SIG-M5 treated with dmso at 0.1 percent for 504 hours (cell line): ENCODE measurements around the gene CISD3.

Experiments
- DNase-seq: peaks from one replicate; lab custom pipeline; 2025; ENCODE audit not compliant: unreplicated experiment; lab: John Stamatoyannopoulos, UW

CISD3 gene

GRCh38 chr17:38742411-38743308, 12.5 kb downstream of the CISD3 start:
- DNase-seq = no peak

DNA sequence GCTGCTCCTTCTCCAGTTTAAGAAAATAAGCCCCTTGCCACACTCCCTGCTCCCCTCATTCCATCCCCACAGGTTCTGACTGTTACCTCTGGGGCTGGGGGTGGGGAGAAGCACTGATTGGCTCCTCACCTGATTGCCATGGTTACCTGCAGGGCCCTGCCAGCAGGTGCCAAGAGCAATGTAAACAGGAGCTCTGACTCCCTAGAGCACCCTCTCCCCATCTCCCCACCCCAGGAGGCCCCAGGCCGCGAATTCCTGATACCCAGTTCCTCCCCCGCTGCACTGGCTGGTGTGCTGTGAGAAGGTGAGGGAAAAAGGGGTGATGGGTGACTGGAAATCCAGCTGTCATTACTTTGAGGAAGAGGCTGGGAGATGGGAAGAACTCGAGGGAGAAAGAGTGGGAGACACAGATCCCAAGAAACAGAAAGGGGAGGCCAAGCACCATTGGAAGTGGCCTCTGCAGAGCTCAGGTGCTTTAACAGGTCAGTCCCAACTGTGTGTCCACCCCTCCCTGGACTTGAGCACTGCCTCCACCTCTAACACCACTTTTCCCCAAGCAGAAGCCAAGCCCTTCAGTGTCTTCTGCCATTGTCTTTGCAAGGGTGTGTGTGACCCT, 13.5 kb downstream of the CISD3 start:
- DNase-seq = no peak

- no peak for DNase-seq
Observed at GRCh38 chr17:38745545-38745944, 15.4 kb downstream of the CISD3 start.

DNA sequence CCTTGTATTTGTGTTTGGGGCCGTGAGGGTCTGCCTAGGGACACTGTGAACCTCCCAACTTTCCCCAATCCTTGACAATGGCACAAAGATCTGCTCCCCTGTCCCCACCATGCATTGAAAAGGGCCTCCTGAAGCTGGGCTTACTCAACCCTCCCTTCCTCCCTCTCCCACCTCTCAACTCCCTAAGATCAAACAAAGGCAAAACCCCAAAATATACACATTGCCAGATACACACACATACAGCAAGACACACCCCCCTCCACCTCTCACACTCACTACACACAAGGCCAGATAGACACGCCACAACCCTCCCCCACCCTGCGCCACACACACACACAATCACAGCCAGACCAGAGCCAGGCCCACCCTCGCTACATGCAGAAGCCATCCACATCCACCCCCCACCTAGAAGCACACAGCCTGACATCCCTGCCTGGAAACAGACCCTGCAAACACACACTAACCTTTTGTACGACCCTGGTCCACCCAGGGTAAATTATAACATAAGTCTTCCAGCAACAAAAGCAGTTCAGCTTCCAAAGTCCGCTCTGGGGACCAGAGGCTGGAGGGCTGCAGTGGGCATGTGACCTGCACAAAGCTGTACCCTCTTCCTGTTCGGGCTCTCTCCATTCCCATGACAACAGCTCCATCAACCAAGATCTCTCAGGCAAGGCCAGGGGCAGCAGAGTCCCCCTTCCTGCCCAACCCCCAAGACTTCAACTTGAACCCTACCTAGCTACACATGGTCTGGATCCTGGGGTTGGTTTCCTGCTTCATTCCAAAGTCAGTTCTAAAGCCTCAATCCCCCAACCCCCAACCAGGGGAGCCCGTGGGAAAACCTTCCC, 16.1 kb downstream of the CISD3 start:
- no peak for DNase-seq

DNA sequence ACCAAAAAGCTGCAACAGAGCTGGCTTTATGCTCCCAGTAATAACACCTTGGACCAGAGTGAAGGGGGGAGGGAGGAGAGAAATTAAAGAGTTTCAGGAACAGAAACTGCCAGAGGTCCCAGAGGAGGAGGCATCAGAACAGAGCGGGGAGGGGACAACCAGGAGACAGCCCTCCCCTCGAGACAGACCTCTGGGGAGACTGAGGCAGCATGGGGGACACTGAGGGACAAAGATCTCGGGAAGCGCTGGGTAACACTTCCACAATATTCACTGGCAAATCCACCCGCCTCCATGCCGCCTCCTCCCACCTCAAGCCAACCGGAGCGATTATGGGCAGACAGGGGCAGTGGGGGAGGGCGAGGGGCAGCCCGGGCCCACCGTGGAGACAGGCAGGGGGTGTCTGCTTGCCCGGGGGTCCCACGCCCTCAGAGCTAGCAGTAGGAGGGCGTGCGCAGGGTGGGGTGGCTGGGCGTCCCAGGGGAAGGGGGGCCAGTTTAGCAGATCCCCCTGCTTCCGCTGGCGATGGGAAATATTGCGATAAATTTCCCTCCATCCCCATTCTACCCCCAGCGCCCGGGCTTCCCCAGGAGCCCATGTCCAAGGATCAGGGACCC, 16.8 kb downstream of the CISD3 start:
- DNase-seq = peak; percentile 33

DNA sequence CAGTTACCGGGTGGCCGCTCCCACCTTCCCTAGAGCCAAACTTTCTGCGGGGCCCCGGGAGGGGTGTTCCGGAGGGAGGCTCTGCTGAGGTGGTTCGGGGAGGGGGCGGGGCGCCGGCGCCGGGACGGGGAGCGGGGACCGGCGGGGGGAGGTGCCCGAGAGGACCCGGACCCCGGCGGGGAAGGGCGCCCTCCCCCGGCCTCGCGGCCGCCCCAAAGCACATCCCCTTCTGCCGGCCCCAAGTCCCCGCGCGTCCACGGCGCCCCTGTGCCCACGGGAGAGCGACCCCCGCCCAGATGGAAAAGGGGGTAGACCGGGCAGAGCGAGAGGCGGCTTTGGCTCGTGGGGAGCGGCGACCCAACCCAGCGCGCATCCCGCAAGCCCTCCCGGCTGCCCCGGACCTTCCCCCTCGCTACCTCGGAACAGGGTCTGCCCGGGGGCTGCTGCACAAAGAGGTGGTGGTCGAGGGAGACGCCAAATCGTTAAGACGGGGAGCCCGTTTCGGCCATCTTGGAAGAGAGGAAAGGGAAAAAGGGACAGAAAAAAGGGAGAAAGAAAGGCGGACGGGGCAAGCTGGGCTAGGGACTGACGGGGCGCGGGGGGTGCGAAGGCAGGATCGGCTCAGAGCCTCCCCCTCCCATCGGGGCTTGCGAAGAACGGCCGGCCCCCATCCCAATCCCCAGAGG, 17.5 kb downstream of the CISD3 start:
- no peak for DNase-seq

DNA sequence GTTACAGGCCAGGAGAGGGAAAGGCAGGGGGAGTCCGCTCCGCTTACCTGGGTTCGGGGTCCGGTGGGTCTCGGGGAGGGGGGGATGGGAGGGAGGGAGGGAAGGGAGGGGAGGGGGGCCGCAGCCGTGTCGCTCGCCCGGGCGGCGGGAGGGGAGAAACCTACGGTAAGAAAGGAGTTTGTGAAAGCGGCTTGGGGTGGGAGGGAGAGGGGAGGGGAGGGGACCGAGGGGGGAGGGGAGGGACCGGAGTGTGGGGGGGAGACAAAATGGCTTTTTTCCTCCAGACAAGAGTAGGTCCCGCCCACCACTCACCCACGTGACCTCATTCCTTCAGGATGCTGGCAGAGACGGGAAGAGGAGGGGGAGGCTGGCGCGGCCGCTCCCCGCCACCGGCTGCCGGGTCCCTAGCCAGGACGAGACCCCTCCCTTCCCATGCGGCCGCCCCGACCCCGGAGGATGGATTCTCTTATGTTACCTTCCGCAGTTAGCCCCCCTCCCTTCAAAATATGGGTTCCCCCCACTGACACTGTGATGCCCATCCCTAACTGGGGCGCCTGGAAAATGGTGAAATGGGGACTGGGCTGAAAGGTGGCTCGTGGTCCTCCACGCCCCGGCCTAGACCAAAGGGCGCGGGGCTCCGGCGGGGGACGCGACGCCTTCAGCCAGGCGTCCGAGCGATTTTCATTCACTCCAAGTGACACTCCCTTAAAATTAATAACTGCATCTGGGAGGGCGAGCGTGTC, 18.2 kb downstream of the CISD3 start, which contains the start of gene PCGF2:
Gene PCGF2, minus strand, starts transcription at position 188 of the 743 bp plus-strand sequence. CDS start 7,934 bp downstream, outside the sequence.
- no peak for DNase-seq

DNA sequence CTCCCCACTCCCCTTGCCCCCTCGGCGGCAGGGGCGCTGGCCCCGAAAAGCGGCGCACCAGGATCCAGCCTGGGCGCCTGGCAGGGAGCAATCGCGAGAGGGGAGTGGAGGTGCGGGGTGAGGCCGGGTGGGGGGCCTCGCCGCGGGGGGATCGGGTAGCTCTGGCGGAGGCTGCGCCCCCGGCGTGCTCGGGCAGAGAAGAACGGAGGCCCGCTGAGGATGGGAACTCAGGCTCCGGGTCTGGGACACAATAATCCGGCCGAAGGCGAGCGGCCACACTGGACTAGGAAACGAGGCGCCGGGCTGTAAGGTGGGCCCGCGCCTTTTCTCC, 18.7 kb downstream of the CISD3 start:
- DNase-seq = no peak

- DNase-seq = no peak
Observed at GRCh38 chr17:38749223-38750043, 19.3 kb downstream of the CISD3 start.

DNA sequence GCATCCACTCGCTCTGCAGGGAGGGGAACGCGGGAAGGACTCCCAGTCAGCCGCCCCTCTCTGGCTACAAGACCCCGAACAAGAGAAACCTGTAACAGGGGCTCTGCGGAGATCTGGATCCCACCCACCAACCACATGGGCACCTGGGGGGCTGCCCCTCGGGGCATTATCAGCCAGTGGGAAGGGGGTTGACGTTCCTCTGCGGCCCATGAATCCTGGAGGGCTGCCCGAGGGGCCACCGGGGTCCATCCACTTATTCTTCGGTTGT, 19.8 kb downstream of the CISD3 start:
- DNase-seq = no peak

DNA sequence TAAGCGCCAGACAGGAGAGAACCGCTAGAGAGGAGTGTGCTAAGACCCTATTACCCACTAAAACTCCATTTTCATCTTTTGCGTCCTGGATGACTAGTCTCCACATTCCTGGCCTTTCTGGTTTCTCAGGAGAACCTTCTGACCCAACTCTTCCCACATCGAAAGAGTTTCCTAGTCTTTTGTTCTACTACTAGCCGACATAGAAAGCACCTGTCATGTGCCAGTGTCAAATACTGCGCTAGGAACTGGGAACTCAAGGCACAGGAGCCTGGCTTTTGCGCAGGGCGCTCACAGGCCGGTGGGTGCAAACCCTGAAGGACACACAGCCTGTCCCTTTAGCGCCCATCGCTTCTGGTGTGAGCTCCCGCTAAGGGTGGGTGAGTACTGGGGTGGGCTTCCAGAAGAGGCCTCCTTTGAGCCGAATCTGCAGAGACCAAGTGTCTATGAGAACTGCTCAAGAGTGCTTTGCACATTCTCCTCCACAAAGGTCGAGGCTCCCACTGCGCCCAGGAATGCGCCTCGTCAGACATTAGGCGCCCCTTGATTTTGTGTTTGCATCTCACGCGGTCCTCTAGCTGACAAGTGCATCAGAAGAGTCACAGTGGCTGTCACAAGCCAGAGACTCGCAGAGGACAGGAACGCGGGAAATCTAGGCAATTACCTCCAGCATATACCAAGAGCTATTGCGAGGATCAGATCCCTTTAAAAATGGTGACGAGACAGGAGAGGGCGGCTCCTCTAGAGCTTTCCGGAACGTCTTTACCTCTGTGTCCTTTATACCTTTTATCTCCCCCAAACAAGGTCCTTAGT, 20.4 kb downstream of the CISD3 start:
- DNase-seq = peak; percentile 40

GRCh38 chr17:38751144-38751807, 21.1 kb downstream of the CISD3 start:
- peak; percentile 36 for DNase-seq

- peak; percentile 60 for DNase-seq
Observed at GRCh38 chr17:38751808-38752307, 21.7 kb downstream of the CISD3 start.

GRCh38 chr17:38752308-38753070, 22.3 kb downstream of the CISD3 start, which contains the start of gene PSMB3:
Gene PSMB3 (plus strand): TSS chr17:38752741. CDS start chr17:38752827, 86 bp downstream.
- DNase-seq = peak; percentile 100

GRCh38 chr17:38753071-38753506, 22.9 kb downstream of the CISD3 start:
- DNase-seq = no peak

- DNase-seq = no peak
Observed at GRCh38 chr17:38761612-38762011, 31.5 kb downstream of the CISD3 start.

GRCh38 chr17:38762231-38762630, 32.1 kb downstream of the CISD3 start:
- no peak for DNase-seq
